HG03135 (cell line): ENCODE measurements around the gene PCF11.

ENCODE experiments used
- ATAC-seq: cut with Tn5 transposase; IDR thresholded peaks from one replicate; pipeline ENCODE4 v1.9.1; 2021; ENCODE audit warnings: mild to moderate bottlenecking, moderate library complexity; ENCODE audit not compliant: unreplicated experiment

PCF11 gene

GRCh38 chr11:83151274-83151977 lies 5.5 kb upstream of the PCF11 start:
- no peak for ATAC-seq

- ATAC-seq, result no peak
Observed at GRCh38 chr11:83152264-83152663, 4.7 kb upstream of the PCF11 start.

GRCh38 chr11:83153764-83154163 lies 3.2 kb upstream of the PCF11 start:
- ATAC-seq, result no peak

- peak; percentile 98 for ATAC-seq
Observed at GRCh38 chr11:83156144-83156995, 561 bp upstream of the PCF11 start.

- ATAC-seq, result no peak
Observed at GRCh38 chr11:83157594-83158356, 844 bp downstream of the PCF11 start.

GRCh38 chr11:83158357-83158786 lies 1.4 kb downstream of the PCF11 start:
- ATAC-seq, result no peak

GRCh38 chr11:83158965-83159901 lies 2.3 kb downstream of the PCF11 start:
- no peak for ATAC-seq

- ATAC-seq, result no peak
Observed at GRCh38 chr11:83159902-83160865, 3.3 kb downstream of the PCF11 start.

- ATAC-seq, result no peak
Observed at GRCh38 chr11:83161610-83162199, 4.8 kb downstream of the PCF11 start.

GRCh38 chr11:83162377-83162776 lies 5.4 kb downstream of the PCF11 start:
- ATAC-seq, result peak; percentile 51

GRCh38 chr11:83166193-83166866 lies 9.4 kb downstream of the PCF11 start:
- no peak for ATAC-seq

- no peak for ATAC-seq
Observed at GRCh38 chr11:83168756-83169155, 11.8 kb downstream of the PCF11 start.

- ATAC-seq, result no peak
Observed at GRCh38 chr11:83170865-83171264, 13.9 kb downstream of the PCF11 start.

GRCh38 chr11:83172551-83172950 lies 15.6 kb downstream of the PCF11 start:
- ATAC-seq, result no peak

- ATAC-seq, result no peak
Observed at GRCh38 chr11:83174008-83174407, 17.1 kb downstream of the PCF11 start.

GRCh38 chr11:83175815-83176214 lies 18.9 kb downstream of the PCF11 start:
- no peak for ATAC-seq

GRCh38 chr11:83181815-83182214 lies 24.9 kb downstream of the PCF11 start:
- no peak for ATAC-seq

- no peak for ATAC-seq
Observed at GRCh38 chr11:83185767-83186166, 28.8 kb downstream of the PCF11 start.
